NCI-H2081 treated with DMSO at 0.1 percent for 48 hours (cell line): Measurements from ENCODE around the gene APBA2.

ENCODE experiments used
- DNase-seq: peaks from one replicate; lab custom pipeline; 2025; lab: John Stamatoyannopoulos, UW

APBA2 gene

DNA sequence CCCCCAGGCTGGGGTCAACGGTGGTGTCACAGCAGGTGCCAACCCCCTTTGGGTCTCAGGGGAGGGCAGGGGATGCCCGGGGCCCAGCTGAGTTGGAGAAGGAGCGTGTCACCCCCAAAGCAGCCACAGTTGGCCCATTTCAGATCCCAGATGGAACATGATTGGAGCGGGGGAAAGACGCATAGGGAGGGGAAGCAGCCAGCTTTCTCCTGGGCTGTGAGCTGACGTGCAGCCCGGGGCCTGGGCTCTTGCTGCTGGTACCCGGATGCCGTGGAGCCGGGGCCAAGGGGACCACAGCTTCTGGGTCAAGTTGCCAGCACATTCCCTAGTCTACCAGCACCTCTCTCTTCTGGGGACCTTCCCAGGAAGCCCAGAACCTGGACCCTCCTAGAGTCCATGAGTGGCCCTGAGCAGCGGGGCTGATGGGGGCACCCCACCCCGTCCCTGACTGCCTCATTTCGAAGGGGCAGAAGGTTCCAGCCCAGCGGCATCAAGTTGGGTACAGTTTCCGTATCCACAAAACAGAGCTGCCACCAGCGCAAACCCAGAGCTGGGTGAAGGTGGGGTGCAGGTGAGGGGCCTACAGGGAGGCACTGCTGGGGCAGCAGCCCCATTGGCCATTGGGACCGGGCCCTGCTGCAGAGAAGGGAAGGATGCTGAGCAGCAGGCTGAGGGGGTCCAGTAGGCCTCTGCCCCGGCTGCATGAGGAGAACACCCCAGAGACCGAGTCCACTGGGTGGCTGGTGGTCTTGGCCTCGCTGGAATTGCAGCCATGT is 235.0 kb downstream of the APBA2 start:
- no peak for DNase-seq

DNA sequence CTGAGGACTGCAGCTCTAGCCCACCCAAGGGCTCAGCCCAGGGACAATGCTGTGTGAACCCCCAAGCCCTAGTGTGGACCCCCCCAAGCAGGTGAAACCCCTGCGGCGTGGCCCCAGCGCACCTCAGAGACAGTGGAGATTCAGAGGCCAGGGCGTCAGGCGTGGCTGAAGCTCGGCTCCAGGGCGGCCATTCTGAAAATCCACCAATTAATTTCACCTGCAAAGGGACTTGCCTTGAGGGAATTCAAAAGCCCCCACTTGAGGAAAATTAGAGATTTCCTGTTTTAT is 235.5 kb downstream of the APBA2 start:
- DNase-seq = no peak

GRCh38 chr15:29121907-29122306 is 236.1 kb downstream of the APBA2 start:
- DNase-seq = no peak

DNA sequence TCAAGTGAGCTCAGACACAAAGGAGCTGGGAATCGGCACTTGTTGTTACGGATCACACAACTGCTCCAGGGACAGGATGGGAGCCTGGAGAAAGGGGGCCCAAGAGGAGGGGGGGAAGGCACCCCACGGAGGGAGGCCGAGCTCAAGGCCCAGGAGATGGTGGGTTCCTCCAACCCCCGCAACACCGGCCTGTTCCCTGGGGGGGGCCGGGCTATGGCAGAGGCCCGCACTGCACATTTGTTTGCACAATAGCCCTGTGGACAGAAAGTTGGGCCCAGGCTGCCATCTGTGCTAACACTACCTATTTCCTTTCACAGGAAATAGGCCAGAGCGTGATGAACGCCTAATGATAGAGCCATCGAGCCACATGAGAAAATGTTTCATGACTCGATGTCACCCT is 236.7 kb downstream of the APBA2 start:
- DNase-seq = no peak

- DNase-seq = no peak
These were observed 237.4 kb downstream of the APBA2 start for GRCh38 chr15:29123171-29123570.

DNA sequence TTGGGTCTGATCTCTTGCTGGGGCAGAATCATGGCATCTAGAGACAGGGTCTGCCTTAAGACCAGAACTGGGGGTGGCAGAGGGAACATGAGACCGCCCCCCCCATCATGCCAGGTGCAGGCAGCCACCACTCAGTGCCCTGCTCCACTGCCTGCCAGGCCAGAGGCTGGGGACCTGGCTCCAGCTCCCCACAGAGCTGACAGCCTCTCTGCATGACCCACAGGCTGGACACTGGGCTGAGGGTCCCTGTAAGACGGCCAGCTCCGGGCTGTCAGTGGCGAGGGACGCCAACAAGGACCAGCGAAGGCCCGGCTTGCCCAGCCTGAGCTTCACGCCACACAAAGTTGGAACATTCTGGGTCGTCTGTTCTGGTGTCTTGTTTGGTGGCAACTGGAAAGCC is 238.2 kb downstream of the APBA2 start:
- no peak for DNase-seq

GRCh38 chr15:29124581-29125381 is 239.0 kb downstream of the APBA2 start:
- no peak for DNase-seq

- no peak for DNase-seq
These were observed 239.8 kb downstream of the APBA2 start for GRCh38 chr15:29125382-29126207.

- no peak for DNase-seq
These were observed 240.4 kb downstream of the APBA2 start for GRCh38 chr15:29126208-29126536.

DNA sequence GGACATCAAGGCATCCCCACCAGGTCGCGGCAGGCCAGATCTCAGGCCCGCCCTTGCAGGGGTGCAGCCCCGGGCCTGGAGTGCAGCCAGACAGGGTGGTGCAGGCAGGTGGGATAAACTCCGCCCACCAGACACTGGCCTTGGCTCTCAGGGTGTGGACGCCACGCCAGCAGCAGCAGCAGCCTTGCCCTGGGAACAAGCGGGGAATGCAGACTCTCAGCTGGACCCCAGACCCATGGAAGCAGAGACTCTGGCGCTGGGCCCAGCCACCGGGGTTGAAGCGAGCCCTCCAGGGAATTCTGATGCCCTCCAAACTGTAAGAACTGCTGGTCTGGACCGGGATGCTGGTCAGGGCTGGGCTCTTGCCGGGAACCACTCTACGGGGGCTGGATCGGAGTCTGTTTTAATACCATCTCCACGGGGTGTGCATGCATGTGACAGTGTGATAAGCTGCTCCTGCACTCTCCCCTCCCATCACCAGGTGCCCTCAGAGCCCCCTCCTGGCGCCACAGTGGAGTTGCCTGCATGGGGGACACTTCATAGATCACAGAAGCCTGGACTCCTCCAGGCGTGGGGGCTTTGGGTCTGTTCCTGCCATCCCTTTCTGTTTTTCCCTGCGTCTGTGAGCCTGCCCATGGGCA is 241.2 kb downstream of the APBA2 start:
- no peak for DNase-seq

DNA sequence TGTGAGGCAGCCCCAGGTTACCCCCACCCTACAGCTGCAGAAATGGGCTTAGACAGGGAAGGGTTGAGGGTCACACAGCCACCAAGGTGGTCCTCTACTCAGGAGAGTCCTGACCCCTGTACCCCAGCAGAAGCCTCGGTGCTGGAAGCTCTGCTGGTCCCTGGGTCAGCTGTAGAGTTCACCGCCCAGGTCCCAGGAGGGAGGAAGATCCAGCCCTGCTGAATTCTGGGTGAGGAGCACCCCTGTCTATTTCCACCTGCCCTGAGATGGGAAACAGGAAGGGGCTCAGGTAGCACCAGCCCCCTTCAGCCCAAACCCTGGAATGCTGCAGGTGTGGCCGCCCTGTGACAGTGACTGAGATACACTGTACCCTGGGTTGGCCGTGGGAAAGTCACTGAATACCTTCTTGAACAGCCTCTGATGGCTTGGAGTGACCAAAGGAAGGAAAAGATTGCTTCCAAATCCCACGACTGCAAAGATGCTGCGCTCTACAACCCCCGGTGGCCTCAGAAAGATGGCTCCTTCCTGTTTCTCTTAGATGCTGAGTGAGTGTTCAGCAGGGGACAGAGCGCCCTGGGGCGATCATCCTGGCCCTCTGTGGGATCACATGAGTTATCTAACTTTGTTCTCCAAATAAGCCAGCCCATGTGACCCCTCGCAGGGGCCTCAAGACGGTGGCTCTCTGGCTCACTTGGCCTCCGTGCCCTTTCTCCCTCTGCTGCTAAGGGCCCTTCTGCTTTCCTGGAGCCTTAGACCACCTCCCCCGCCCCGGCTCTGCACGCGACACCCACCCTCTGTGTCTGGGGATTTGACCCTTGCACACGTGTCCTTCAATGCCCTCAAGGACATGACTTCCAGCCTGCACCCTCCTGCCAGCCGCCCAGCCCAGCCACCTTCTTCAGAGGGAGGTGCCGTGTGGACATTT is 242.0 kb downstream of the APBA2 start:
- DNase-seq = no peak

GRCh38 chr15:29128671-29129070 is 242.9 kb downstream of the APBA2 start:
- no peak for DNase-seq

DNA sequence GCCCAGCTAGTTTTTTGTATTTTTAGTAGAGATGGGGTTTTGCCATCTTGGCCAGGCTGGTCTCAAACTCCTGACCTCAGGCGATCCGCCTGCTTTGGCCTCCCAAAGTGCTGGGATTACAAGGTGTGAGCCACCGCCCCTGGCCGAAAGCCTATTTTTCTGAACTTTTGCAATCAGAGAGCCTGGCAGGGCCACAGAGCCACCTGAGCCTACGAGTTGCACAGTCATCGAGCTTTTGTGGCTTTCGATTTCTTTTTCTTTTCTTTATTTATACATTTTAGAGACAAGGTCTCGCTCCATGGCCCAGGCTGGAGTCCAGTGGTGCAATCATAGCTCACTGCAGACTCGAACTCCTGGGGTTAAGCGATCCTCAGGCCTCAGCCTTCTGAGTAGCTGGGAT is 243.4 kb downstream of the APBA2 start:
- DNase-seq = no peak

- no peak for DNase-seq
These were observed 244.2 kb downstream of the APBA2 start for GRCh38 chr15:29129926-29130325.

- no peak for DNase-seq
These were observed 244.7 kb downstream of the APBA2 start for GRCh38 chr15:29130476-29130875.

GRCh38 chr15:29130951-29131839 is 245.4 kb downstream of the APBA2 start:
- DNase-seq = no peak

DNA sequence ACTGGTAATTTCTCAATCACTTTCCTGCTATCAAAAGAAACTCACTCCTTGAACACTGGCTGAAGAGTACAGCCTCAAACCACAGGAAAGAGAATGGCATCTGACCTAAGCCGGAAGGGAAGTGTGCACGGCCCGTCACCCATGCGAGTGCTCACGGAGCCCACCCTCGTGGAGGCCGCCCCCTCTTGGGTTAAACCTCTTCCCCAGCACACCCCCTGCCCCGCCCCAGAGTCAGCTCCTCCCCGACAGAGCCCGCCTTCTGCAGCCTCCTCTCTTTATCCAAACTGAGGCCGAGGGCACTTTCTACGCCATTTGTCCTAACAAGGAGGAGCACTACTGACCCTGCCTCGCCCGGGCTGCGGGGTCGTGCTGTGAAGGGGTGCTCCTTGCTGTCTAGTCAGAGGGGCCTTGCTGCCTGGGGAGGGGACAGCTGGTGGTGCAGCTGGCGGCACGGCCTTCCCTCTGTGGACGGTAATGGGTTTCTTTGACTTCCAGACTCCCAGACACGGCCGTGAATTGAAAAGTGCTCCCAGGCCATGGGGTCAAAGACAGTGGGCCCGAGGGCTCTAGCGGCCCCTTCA is 246.2 kb downstream of the APBA2 start:
- no peak for DNase-seq

GRCh38 chr15:29132735-29133181 is 247.0 kb downstream of the APBA2 start:
- no peak for DNase-seq

DNA sequence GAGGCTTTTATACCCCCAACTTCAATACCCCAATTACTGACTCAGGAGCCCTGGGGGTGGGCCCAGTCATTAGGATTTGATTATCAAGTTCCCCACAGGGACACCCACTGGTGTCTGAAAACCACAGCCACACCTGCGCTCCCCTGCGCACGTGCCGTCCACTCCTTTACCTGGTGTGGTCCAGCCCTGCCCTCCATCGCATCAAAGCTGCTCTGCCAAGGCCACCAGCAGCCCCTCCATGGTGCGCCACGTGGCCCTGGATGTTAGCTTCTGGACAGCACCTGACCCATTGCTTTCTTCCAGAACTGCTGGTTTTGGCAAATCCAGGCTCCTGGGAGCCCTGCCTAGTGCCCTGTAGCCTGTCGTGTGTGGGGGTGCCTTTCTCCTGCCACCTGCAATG is 247.5 kb downstream of the APBA2 start:
- no peak for DNase-seq

- no peak for DNase-seq
These were observed 248.0 kb downstream of the APBA2 start for GRCh38 chr15:29133791-29134190.
